WTC11 (cell line): ENCODE data around the gene PTPRT. TPM values are rescaled to one million over a fixed set of nuclear protein-coding genes. Genes with fewer than 3 reads are reported as not detected.

Experiments used
- ATAC-seq: fragments of 200-7000 bp; cut with Tn5 transposase; 2 replicates; pipeline ENCODE4 v1.10.0; 2021; ENCODE audit warnings: mild to moderate bottlenecking, moderate library complexity
- CTCF ChIA-PET: fragments of 300-600 bp; sonication (Branson Sonifier 250); formaldehyde crosslinking; loops from one replicate; lab custom pipeline; 2021; ENCODE audit warnings: antibody characterized with exemption; lab: Charles Lee
- POLR2A ChIA-PET: fragments of 350-600 bp; sonication (Branson Sonifier 250); formaldehyde crosslinking; loops from one replicate; lab custom pipeline; 2021; ENCODE audit warnings: antibody characterized with exemption; lab: Charles Lee
- DNase-seq: peaks from one replicate; pipeline ENCODE4 v3.0.0; 2021; ENCODE audit warnings: low spot score
- H3K27ac Mint-ChIP-seq: 2 replicates; pipeline ENCODE4 v1.8.0; 2021; ENCODE audit warnings: mixed read lengths
- H3K27me3 Mint-ChIP-seq: 2 replicates; pipeline ENCODE4 v1.8.0; 2021; ENCODE audit warnings: low read depth, mild to moderate bottlenecking, moderate library complexity, mixed read lengths
- H3K36me3 Mint-ChIP-seq: 2 replicates; pipeline ENCODE4 v1.8.0; 2021; ENCODE audit warnings: mixed read lengths
- H3K4me1 Mint-ChIP-seq: 2 replicates; pipeline ENCODE4 v1.8.0; 2022; ENCODE audit warnings: mixed read lengths
- H3K4me3 Mint-ChIP-seq: 2 replicates; pipeline ENCODE4 v1.8.0; 2021; ENCODE audit warnings: mild to moderate bottlenecking, moderate library complexity, mixed read lengths
- H3K9me3 Mint-ChIP-seq: 2 replicates; pipeline ENCODE4 v1.8.0; 2021; ENCODE audit warnings: mixed read lengths
- ELF4 ChIP-seq: sonication (generic); formaldehyde crosslinking; IDR thresholded peaks from 2 replicates; pipeline ENCODE4 v1.8.1; 2022; ENCODE audit warnings: low read depth, mild to moderate bottlenecking, moderate library complexity, missing genetic modification reagents
- GTF2I ChIP-seq: fragments of 250-450 bp; sonication (Bioruptor Pico); conservative IDR thresholded peaks from 2 replicates; pipeline ENCODE4 v1.4.0; 2021; ENCODE audit warnings: mild to moderate bottlenecking
- JUN ChIP-seq: sonication (generic); formaldehyde crosslinking; IDR thresholded peaks from 2 replicates; pipeline ENCODE4 v1.8.0; 2023; ENCODE audit warnings: mild to moderate bottlenecking, missing genetic modification reagents
- MXD4 ChIP-seq: fragments of 250-450 bp; sonication (Bioruptor Pico); IDR thresholded peaks from 2 replicates; pipeline ENCODE4 v1.8.0; 2021; ENCODE audit warnings: mild to moderate bottlenecking, moderate library complexity, borderline replicate concordance
- NR3C1 ChIP-seq: sonication (generic); formaldehyde crosslinking; conservative IDR thresholded peaks from 2 replicates; pipeline ENCODE4 v1.8.1; 2023; ENCODE audit warnings: low read depth, mild to moderate bottlenecking, missing genetic modification reagents
- SP1 ChIP-seq: sonication (generic); formaldehyde crosslinking; conservative IDR thresholded peaks from 2 replicates; pipeline ENCODE4 v1.8.1; 2022; ENCODE audit warnings: missing genetic modification reagents
- ZNF219 ChIP-seq: sonication (generic); formaldehyde crosslinking; IDR thresholded peaks from 2 replicates; pipeline ENCODE4 v1.8.0; 2023; ENCODE audit warnings: missing genetic modification reagents, mild to moderate bottlenecking, borderline replicate concordance
- ZNF263 ChIP-seq: sonication (generic); formaldehyde crosslinking; IDR thresholded peaks from 2 replicates; pipeline ENCODE4 v1.8.1; 2022; ENCODE audit warnings: low read depth, mild to moderate bottlenecking, moderate library complexity, missing genetic modification reagents
- ZNF671 ChIP-seq: fragments of 250-450 bp; sonication (Bioruptor Pico); IDR thresholded peaks from 2 replicates; pipeline ENCODE4 v1.8.0; 2021; ENCODE audit warnings: mild to moderate bottlenecking
- total RNA-seq: library from RNA; stranded (reverse); gene quantifications from 3 replicates; pipeline ENCODE4 v1.2.3, GENCODE V29; 2021
- TF ChIP-seq, protein P1 (sequence below): sonication (generic); formaldehyde crosslinking; IDR thresholded peaks from 2 replicates; pipeline ENCODE4 v1.8.1; 2023; ENCODE audit warnings: mild to moderate bottlenecking, missing genetic modification reagents, borderline replicate concordance
- TF ChIP-seq, protein P2 (sequence below): sonication (generic); formaldehyde crosslinking; conservative IDR thresholded peaks from 2 replicates; pipeline ENCODE4 v1.8.1; 2023; ENCODE audit warnings: mild to moderate bottlenecking, low read depth, missing genetic modification reagents, moderate library complexity
- TF ChIP-seq, protein P3 (sequence below): sonication (generic); formaldehyde crosslinking; IDR thresholded peaks from 2 replicates; pipeline ENCODE4 v1.8.1; 2022; ENCODE audit warnings: mild to moderate bottlenecking, moderate library complexity, missing genetic modification reagents
- TF ChIP-seq, protein P4 (sequence below): sonication (generic); formaldehyde crosslinking; conservative IDR thresholded peaks from 2 replicates; pipeline ENCODE4 v1.8.1; 2022; ENCODE audit warnings: mild to moderate bottlenecking, missing genetic modification reagents
- TF ChIP-seq, protein P5 (sequence below): sonication (generic); formaldehyde crosslinking; IDR thresholded peaks from 2 replicates; pipeline ENCODE4 v1.8.1; 2022; ENCODE audit warnings: low read depth, mild to moderate bottlenecking, moderate library complexity, missing genetic modification reagents, borderline replicate concordance

PTPRT gene
- total RNA-seq, 1 experiment from 2014 or later, result 1.1 TPM

DNA sequence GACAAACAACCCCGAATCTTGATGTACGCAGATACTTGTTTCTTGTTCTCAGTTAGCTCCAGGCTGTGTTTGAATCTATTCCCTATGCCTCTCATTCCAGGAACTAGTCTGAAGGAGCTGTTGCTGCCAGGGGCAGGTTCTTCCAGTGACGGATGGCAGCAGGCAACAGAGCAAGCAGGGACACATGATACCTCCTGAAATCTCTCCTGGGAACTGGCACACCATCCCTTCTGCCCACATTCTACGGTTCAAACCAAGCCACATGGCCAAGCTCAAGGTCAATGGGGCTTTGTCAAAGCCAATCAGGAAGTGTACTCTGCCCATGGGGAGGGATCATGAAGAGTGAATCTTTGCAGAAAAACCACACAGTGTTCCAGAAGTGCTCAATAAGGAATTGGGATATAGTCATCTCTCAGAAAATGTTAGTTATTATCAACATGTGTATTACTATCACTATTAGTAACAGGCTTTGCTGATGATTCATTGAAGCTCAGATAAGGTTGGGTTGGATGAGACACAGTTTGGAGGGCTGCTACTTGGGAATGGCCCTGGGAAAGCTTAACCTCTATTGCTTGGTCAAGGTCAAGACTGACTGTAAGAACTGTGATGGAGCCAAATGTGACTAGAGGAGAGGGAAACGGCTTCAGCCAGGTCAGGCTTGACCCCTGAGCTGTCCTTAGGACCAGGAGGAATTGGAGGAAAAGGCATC, 454.9 kb downstream of the PTPRT start (continued):
- TF ChIP-seq, protein P1, sequence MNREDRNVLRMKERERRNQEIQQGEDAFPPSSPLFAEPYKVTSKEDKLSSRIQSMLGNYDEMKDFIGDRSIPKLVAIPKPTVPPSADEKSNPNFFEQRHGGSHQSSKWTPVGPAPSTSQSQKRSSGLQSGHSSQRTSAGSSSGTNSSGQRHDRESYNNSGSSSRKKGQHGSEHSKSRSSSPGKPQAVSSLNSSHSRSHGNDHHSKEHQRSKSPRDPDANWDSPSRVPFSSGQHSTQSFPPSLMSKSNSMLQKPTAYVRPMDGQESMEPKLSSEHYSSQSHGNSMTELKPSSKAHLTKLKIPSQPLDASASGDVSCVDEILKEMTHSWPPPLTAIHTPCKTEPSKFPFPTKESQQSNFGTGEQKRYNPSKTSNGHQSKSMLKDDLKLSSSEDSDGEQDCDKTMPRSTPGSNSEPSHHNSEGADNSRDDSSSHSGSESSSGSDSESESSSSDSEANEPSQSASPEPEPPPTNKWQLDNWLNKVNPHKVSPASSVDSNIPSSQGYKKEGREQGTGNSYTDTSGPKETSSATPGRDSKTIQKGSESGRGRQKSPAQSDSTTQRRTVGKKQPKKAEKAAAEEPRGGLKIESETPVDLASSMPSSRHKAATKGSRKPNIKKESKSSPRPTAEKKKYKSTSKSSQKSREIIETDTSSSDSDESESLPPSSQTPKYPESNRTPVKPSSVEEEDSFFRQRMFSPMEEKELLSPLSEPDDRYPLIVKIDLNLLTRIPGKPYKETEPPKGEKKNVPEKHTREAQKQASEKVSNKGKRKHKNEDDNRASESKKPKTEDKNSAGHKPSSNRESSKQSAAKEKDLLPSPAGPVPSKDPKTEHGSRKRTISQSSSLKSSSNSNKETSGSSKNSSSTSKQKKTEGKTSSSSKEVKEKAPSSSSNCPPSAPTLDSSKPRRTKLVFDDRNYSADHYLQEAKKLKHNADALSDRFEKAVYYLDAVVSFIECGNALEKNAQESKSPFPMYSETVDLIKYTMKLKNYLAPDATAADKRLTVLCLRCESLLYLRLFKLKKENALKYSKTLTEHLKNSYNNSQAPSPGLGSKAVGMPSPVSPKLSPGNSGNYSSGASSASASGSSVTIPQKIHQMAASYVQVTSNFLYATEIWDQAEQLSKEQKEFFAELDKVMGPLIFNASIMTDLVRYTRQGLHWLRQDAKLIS (CRISPR knock-in tag), result no peak

DNA sequence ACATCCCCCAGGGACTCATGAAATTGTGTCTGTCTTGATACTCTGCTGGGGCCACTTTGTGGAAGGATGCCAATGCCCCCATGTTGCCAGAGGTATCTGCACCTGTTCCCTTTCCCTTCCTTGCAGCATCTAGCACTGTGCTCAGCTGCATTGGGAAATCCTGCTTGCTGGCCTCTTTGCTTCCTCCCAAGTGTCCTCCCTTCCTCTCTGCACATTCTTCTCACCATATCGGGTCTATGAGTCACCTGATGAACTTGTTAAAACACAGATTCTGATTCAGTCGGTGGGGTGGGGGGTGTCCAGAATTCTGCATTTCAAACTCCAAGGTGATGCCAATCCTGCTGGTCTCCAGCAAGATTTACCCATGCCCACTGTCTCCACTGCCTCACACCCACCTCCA, 467.8 kb downstream of the PTPRT start:
- Mint-ChIP-seq H3K27me3 (no peaks in the 10 kb centered on the region), H3K27ac (no peak overlapping the region), H3K9me3 (peaks cover 5% of the 10 kb centered on the region; the same call in 1 of the 2 replicates), H3K36me3 (no peaks in the 10 kb centered on the region), H3K4me1 (peaks cover 3% of the 10 kb centered on the region)
- DNase-seq (no peak), ATAC-seq (no peak)
- POLR2A ChIA-PET, result no interaction called here
- TF ChIP-seq, protein P2, sequence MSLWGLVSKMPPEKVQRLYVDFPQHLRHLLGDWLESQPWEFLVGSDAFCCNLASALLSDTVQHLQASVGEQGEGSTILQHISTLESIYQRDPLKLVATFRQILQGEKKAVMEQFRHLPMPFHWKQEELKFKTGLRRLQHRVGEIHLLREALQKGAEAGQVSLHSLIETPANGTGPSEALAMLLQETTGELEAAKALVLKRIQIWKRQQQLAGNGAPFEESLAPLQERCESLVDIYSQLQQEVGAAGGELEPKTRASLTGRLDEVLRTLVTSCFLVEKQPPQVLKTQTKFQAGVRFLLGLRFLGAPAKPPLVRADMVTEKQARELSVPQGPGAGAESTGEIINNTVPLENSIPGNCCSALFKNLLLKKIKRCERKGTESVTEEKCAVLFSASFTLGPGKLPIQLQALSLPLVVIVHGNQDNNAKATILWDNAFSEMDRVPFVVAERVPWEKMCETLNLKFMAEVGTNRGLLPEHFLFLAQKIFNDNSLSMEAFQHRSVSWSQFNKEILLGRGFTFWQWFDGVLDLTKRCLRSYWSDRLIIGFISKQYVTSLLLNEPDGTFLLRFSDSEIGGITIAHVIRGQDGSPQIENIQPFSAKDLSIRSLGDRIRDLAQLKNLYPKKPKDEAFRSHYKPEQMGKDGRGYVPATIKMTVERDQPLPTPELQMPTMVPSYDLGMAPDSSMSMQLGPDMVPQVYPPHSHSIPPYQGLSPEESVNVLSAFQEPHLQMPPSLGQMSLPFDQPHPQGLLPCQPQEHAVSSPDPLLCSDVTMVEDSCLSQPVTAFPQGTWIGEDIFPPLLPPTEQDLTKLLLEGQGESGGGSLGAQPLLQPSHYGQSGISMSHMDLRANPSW (CRISPR knock-in tag), result no peak
- no peak for TF ChIP-seq GTF2I
- no peak for TF ChIP-seq MXD4 (CRISPR knock-in tag)
- TF ChIP-seq, all 79 proteins: peak for 0
- CTCF ChIA-PET, result no interaction called here
- no peak overlapping the region for H3K4me3 Mint-ChIP-seq

DNA sequence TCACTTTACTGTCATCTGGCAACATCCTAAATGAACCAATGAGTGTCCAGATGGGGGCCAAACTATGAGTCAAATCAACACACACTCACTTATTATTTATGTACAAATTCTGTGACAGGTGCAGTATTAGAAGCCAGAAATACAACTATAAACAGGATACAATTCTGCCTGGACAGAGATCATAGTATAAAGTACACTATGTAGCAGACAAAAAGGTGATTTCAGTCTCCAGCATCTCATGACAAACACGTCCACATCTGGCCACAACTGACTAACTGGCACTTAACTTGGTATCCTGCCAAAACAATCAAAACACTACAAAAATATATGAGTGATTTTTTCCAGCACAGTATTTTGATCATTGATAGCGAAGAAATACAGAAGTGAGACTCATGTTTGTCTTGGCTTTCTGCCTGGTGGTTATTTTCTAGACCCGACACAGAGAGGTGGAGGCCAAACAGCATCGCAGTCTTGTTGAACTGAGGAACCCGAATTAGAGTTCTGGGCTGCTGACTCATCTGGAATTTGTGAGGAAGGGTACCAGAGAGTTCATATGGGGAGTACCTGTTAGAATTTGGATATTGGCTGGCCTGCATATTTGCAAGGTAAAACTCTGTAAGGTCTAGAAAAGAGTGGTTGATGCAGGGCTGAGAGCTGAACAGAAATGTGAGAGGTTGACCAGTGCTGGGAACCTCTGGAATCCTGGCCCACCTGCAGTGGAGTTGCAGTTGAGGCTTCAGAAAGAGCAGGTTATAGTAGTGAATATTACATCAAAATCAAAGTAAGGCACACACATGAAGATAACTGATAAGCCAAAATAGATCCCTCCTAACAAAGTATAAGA, 475.2 kb downstream of the PTPRT start:
- Mint-ChIP-seq H3K27ac (no peak overlapping the region), H3K4me1 (no peaks in the 10 kb centered on the region; the same call in 1 of the 2 replicates), H3K36me3 (peaks cover 16% of the 10 kb centered on the region), H3K9me3 (peaks cover 50% of the 10 kb centered on the region), H3K4me3 (no peak overlapping the region), H3K27me3 (no peaks in the 10 kb centered on the region)
- POLR2A ChIA-PET, result no interaction called here
- TF ChIP-seq, protein P3, sequence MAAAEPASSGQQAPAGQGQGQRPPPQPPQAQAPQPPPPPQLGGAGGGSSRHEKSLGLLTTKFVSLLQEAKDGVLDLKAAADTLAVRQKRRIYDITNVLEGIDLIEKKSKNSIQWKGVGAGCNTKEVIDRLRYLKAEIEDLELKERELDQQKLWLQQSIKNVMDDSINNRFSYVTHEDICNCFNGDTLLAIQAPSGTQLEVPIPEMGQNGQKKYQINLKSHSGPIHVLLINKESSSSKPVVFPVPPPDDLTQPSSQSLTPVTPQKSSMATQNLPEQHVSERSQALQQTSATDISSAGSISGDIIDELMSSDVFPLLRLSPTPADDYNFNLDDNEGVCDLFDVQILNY, result no peak
- TF ChIP-seq MXD4 (CRISPR knock-in tag), result no peak
- DNase-seq (no peak), ATAC-seq (no peak)
- CTCF ChIA-PET, result no interaction called here

DNA sequence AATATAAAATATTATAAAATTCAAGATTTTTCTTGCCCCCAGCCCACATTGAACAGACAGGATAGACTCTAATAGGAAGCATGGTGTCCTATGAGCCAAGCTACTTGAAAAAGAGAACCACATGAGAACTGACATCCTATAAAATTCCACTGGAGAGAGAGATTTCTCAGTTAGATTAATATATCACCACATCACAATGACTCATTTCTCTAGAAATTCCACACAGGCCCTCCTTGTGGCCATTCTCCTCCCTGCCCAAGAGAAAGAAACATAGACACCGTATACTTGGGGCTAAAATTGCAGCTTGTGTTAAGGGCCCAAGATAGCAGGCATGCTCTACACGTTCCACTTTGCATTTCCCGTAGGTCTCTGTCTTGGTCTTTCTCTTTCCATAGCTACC, 481.4 kb downstream of the PTPRT start:
- no peak overlapping the region for H3K4me3 Mint-ChIP-seq
- no peaks in the 10 kb centered on the region for H3K27me3 Mint-ChIP-seq
- ChIA-PET POLR2A (no interaction called here), CTCF (no interaction called here)
- H3K27ac Mint-ChIP-seq, result no peak overlapping the region
- DNase-seq (no peak), ATAC-seq (no peak)
- peaks cover 64% of the 10 kb centered on the region for H3K9me3 Mint-ChIP-seq
- H3K4me1 Mint-ChIP-seq, result no peaks in the 10 kb centered on the region; the same call in 1 of the 2 replicates
- TF ChIP-seq JUN (CRISPR knock-in tag) (no peak), ELF4 (CRISPR knock-in tag) (no peak), ZNF671 (CRISPR knock-in tag) (no peak), SP1 (CRISPR knock-in tag) (no peak), ZNF263 (CRISPR knock-in tag) (no peak), ZNF219 (CRISPR knock-in tag) (no peak), NR3C1 (CRISPR knock-in tag) (no peak)
- TF ChIP-seq, protein P1 (CRISPR knock-in tag), result no peak
- TF ChIP-seq, protein P4, sequence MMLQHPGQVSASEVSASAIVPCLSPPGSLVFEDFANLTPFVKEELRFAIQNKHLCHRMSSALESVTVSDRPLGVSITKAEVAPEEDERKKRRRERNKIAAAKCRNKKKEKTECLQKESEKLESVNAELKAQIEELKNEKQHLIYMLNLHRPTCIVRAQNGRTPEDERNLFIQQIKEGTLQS (CRISPR knock-in tag), result no peak
- TF ChIP-seq, protein P5, sequence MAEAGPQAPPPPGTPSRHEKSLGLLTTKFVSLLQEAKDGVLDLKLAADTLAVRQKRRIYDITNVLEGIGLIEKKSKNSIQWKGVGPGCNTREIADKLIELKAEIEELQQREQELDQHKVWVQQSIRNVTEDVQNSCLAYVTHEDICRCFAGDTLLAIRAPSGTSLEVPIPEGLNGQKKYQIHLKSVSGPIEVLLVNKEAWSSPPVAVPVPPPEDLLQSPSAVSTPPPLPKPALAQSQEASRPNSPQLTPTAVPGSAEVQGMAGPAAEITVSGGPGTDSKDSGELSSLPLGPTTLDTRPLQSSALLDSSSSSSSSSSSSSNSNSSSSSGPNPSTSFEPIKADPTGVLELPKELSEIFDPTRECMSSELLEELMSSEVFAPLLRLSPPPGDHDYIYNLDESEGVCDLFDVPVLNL (CRISPR knock-in tag), result no peak
- peaks cover 20% of the 10 kb centered on the region for H3K36me3 Mint-ChIP-seq
